ENCODE measurements around the gene CTNNB1.

Gene CTNNB1

DNA sequence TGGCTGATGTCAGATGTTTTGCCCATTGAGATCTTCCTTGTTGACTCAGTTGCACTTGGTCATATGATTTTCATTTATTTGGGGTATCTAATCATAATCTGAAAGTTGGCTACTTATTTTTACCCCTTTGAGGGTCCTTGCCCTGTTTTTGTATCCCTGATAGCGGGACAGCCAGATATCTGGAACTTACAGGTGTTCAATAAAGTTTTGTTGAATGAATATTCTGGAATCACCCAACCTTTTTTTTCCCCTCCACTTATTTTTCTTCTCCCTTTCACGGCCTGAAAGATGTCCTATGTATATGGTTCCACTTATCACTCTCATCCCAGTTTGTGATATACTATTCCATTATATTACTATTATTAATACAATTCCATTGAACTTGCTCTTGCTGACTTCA is 12.8 kb downstream of the CTNNB1 start:
- DNase-seq (ENCODE audit: low spot score), result no peak
- TF ChIP-seq, protein P1, sequence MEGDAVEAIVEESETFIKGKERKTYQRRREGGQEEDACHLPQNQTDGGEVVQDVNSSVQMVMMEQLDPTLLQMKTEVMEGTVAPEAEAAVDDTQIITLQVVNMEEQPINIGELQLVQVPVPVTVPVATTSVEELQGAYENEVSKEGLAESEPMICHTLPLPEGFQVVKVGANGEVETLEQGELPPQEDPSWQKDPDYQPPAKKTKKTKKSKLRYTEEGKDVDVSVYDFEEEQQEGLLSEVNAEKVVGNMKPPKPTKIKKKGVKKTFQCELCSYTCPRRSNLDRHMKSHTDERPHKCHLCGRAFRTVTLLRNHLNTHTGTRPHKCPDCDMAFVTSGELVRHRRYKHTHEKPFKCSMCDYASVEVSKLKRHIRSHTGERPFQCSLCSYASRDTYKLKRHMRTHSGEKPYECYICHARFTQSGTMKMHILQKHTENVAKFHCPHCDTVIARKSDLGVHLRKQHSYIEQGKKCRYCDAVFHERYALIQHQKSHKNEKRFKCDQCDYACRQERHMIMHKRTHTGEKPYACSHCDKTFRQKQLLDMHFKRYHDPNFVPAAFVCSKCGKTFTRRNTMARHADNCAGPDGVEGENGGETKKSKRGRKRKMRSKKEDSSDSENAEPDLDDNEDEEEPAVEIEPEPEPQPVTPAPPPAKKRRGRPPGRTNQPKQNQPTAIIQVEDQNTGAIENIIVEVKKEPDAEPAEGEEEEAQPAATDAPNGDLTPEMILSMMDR (IDR thresholded peaks at IDR 0.05; ENCODE audit: extremely low read depth, insufficient read depth, missing control alignments), result no peak
- in situ Hi-C loops (cut with MboI; ENCODE audit: low pct_unique_long_range_greater_than_20kb, low sequenced_read_pairs, unreplicated experiment), result no loop called here

DNA sequence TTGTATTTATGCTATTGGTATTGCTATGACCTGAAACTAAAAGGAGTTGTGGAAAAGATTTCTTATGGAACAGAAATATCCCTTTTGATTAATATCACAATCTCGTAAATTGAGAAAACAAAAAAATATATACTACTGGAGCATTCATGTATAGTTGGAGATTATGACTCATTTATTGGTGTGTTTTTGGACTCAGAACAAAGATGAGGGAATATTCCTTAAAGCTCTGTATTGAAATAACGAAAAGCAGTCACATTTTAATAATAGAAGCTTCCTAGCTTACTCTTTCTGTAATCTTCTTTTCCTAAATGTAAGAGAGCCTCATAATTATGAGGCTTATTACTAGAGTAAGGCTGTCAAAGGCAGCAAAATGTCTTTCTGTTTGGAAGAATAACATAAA is 14.3 kb downstream of the CTNNB1 start:
- in situ Hi-C loops (cut with MboI; ENCODE audit: low pct_unique_long_range_greater_than_20kb, low sequenced_read_pairs, unreplicated experiment), result no loop called here
- no peak for DNase-seq (ENCODE audit: low spot score)
- TF ChIP-seq, protein P1 (IDR thresholded peaks at IDR 0.05; ENCODE audit: extremely low read depth, insufficient read depth, missing control alignments), result no peak

DNA sequence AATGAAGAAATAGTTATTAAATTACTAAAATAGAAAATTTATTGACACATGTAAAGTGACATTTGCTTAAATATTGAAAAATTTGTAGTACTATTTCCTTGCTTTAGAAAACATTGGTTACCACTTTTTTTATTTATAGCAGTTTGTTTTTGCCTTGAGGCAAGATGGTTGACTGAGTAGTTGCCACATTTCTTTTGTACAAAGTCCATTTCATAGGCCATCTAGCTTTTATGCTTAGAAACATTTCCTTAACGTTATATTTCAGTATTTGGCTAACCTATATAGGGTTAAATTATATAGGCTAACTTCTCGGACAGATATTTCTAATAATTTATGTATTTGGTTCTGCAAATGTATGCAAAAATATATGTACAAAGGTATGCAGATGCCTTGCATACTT is 17.1 kb downstream of the CTNNB1 start:
- DNase-seq (ENCODE audit: low spot score), result no peak
- in situ Hi-C loops (cut with MboI; ENCODE audit: low pct_unique_long_range_greater_than_20kb, low sequenced_read_pairs, unreplicated experiment), result no loop called here
- TF ChIP-seq, protein P1 (IDR thresholded peaks at IDR 0.05; ENCODE audit: extremely low read depth, insufficient read depth, missing control alignments), result no peak

DNA sequence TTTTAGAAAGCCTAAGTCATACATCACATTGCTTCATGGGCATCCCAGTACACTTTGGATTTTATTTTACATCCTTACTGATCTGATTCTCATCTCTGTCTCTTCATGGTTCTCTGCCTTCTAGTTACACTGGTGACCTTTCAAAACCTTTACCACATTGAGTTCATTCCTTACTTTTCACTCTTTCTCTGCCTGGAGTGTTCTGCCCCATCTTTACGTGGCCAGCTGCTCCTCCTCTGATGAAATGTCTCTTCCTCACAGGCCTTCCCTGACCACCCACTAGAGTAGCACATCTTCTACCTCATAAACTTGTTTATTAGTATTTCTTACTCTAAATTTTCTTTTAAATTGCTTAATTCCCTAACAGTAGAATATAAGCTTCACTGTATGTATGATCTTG is 17.7 kb downstream of the CTNNB1 start:
- in situ Hi-C loops (cut with MboI; ENCODE audit: low pct_unique_long_range_greater_than_20kb, low sequenced_read_pairs, unreplicated experiment), result no loop called here
- no peak for DNase-seq (ENCODE audit: low spot score)
- TF ChIP-seq, protein P1 (IDR thresholded peaks at IDR 0.05; ENCODE audit: extremely low read depth, insufficient read depth, missing control alignments), result no peak

DNA sequence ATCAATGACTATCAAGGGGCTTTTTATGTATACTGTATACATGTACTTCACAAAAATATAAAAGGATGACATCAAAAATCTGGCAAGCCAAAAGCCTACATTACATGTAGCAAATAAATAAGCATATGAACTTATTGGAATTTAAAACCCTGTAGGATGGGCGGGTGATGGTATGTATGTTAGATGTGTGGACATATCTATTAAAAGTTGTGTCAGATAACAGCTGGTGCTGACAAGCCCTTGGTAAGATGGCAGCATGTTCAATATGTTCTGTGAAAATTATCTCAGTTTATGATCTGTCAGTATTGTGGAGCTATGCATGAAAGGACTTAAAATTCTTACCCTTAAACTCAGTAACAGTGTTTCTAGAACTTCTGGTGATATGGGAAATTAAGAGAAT is 20.1 kb downstream of the CTNNB1 start:
- TF ChIP-seq, protein P1 (IDR thresholded peaks at IDR 0.05; ENCODE audit: extremely low read depth, insufficient read depth, missing control alignments), result no peak
- no peak for DNase-seq (ENCODE audit: low spot score)
- in situ Hi-C loops (cut with MboI; ENCODE audit: low pct_unique_long_range_greater_than_20kb, low sequenced_read_pairs, unreplicated experiment), result no loop called here

DNA sequence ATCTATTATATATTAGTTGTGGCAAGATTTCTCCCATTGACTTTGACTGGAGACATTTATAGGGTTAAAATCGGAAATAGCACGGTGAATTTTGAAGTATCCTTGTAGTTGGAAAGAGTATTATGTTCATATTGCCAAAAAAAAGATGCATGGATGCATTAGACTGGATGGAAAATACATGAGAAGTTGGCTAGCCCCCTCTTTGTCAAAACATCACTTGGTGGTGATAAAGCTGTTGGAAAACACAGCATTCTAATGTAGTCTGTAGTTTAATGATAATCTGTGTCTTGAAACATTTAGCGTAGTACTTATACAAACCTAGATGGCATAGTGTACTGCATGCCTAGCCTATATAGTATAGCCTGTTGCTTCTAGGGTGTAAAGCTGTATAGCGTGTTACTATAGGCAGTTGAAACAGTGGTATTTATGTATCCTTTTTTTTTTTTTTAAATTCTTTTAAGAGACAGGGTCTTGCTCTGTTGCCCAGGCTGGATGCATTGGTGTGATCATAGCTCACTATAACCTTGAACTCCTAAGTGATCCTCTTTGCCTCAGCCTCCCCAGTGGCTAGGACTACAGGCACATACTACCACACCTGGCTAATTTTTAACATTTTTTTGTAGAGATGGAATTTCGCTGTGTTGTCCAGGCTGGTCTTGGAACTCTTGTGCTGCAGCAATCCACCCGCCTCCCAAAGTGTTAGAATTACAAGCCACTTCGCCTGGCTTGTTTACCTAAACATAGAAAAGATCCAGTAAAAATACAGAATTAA is 21.8 kb downstream of the CTNNB1 start:
- in situ Hi-C loops (cut with MboI; ENCODE audit: low pct_unique_long_range_greater_than_20kb, low sequenced_read_pairs, unreplicated experiment), result no loop called here
- TF ChIP-seq, protein P1 (IDR thresholded peaks at IDR 0.05; ENCODE audit: extremely low read depth, insufficient read depth, missing control alignments), result no peak
- no peak for DNase-seq (ENCODE audit: low spot score)
